WERI-Rb-1 (cell line): ENCODE data around the gene GJB4.

Source experiments
- DNase-seq: peaks from one replicate; pipeline ENCODE4 v3.0.0-alpha.2; 2020
- H3K27ac ChIP-seq: fragments of 250-450 bp; sonication (Bioruptor Pico); 2 replicates; pipeline ENCODE4 v1.5.1; 2020; ENCODE audit warnings: mild to moderate bottlenecking, moderate library complexity
- H3K27me3 ChIP-seq: fragments of 250-450 bp; sonication (Bioruptor Pico); 2 replicates; pipeline ENCODE4 v1.5.1; 2021; ENCODE audit warnings: mild to moderate bottlenecking, low read depth, moderate library complexity; ENCODE audit not compliant: insufficient read depth, severe bottlenecking
- H3K36me3 ChIP-seq: fragments of 250-450 bp; sonication (Bioruptor Pico); 2 replicates; pipeline ENCODE4 v1.5.1; 2020; ENCODE audit warnings: mild to moderate bottlenecking, moderate library complexity
- H3K4me3 ChIP-seq: 2 replicates; pipeline ENCODE4 v1.5.1; 2011; ENCODE audit warnings: low read depth, mild to moderate bottlenecking, control low read depth, low read length
- H3K9me3 ChIP-seq: fragments of 250-450 bp; sonication (Bioruptor Pico); 2 replicates; pipeline ENCODE4 v1.5.1; 2021; ENCODE audit warnings: mild to moderate bottlenecking, moderate library complexity; ENCODE audit not compliant: severe bottlenecking
- TF ChIP-seq, protein P1 (sequence below): IDR thresholded peaks from 2 replicates; pipeline ENCODE4 v1.5.1; 2011; ENCODE audit warnings: low read depth, mild to moderate bottlenecking, control low read depth, inconsistent platforms, low read length

The GJB4 gene

DNA sequence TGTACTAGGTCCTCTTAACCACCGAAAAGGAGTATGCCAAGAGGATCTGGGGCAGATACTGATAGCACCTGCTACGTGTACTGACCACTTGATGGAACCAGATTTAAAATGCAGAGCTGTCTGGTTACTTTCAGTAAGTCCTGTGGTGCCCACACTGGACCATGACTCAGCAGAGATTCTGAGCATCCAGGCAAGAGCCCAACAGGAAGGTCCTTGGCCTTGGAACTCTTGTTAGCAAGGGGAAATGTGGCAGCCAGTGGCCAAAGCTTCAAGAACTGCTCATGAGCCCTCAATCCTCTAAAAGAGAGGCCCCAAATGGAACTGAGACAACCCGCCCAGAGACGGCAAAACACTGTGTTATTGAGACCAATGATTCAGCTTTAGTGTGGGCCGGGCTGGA, 8.9 kb upstream of the GJB4 start:
- H3K36me3 ChIP-seq = no peaks in the 10 kb centered on the region
- H3K27me3 ChIP-seq = peaks cover 88% of the 10 kb centered on the region
- no peak for DNase-seq
- H3K27ac ChIP-seq = no peak overlapping the region
- H3K4me3 ChIP-seq = no peak overlapping the region
- TF ChIP-seq, protein P1, sequence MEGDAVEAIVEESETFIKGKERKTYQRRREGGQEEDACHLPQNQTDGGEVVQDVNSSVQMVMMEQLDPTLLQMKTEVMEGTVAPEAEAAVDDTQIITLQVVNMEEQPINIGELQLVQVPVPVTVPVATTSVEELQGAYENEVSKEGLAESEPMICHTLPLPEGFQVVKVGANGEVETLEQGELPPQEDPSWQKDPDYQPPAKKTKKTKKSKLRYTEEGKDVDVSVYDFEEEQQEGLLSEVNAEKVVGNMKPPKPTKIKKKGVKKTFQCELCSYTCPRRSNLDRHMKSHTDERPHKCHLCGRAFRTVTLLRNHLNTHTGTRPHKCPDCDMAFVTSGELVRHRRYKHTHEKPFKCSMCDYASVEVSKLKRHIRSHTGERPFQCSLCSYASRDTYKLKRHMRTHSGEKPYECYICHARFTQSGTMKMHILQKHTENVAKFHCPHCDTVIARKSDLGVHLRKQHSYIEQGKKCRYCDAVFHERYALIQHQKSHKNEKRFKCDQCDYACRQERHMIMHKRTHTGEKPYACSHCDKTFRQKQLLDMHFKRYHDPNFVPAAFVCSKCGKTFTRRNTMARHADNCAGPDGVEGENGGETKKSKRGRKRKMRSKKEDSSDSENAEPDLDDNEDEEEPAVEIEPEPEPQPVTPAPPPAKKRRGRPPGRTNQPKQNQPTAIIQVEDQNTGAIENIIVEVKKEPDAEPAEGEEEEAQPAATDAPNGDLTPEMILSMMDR = no peak
- no peaks in the 10 kb centered on the region for H3K9me3 ChIP-seq

DNA sequence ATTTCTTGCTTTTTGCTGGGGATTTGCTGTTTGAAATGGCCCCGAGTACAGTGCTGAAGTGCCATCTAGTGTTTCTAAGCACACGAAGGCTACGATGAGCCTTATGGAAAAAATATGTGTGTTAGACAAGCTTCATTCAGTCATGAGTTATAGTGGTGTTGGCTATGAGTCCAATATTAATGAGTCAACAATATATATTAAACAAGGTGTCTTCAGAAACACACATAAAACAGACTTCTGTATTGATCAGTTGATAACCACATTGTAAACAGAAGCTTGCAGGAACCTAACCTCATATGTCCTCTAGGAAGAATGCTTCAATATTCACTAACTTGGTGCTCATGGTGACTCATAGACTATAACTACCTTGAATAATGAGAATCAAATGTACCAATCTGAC, 6.4 kb upstream of the GJB4 start:
- DNase-seq = no peak
- TF ChIP-seq, protein P1 = no peak
- Histone ChIP-seq H3K27me3 (peaks cover 86% of the 10 kb centered on the region), H3K36me3 (no peaks in the 10 kb centered on the region), H3K9me3 (no peaks in the 10 kb centered on the region), H3K4me3 (no peak overlapping the region), H3K27ac (no peak overlapping the region)

DNA sequence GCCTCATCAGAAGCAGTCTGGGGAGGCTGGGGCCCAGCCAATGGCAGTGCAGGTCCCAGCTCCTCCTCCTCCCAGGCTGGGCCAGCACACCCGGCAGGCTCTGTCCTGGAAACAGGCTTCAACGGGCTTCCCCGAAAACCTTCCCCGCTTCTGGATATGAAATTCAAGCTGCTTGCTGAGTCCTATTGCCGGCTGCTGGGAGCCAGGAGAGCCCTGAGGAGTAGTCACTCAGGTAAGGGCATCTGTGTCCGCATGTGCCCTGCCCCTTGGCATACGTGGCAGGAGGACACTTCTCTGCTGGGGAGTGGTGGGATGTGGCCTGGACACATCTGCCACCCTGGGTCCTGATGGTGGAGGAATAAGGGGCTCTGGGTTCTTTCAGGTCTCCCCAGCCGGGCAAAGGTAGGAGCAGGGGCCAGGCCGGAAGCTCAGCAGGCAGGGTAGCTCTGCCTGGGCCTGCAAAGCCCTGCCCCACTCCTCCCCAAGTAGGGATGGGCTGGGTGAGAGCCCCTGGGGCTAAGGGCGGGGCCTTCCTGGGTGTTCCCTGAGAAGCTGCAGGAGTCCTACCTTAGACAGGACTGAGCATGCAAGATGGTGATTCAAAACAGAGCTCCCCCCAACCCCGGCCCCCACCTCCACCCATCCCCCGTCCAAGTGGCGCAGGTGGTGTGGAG, 4.4 kb upstream of the GJB4 start, which contains the start of gene GJB5:
GJB5 (plus strand) TSS at position 84 of the 674 bp plus-strand sequence. CDS start 2,284 bp downstream, outside the sequence.
- no peak within 1 kb of the TSS for H3K27ac ChIP-seq
- H3K36me3 ChIP-seq = no peaks in the 10 kb centered on the region
- no peaks in the 10 kb centered on the region for H3K9me3 ChIP-seq
- TF ChIP-seq, protein P1 = no peak
- no peak for DNase-seq
- H3K4me3 ChIP-seq = no peak within 1 kb of the TSS
- H3K27me3 ChIP-seq = peaks cover 84% of the 10 kb centered on the region

DNA sequence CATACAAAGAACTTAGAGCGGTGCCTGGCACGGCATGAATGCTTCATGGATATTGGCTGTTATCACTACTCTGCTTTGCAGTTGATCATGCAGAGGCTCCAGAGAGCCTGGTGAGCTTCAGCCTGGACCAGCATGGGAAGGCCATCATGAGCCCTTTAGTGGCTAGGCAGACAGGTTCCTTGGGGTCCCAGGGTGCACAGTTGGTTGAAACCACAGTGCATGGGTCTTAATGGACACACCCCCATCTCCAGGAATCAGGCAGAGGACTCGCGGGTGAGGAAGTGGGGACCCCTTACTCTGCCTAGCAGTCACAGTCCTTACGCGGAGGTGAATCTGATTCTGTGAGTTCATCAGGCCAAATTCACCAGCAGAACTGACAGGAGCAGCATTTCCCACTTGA, 3.6 kb upstream of the GJB4 start:
- Histone ChIP-seq H3K9me3 (no peaks in the 10 kb centered on the region), H3K27ac (no peak overlapping the region), H3K4me3 (no peak overlapping the region), H3K27me3 (peaks cover 84% of the 10 kb centered on the region), H3K36me3 (no peaks in the 10 kb centered on the region)
- TF ChIP-seq, protein P1 = no peak
- no peak for DNase-seq

DNA sequence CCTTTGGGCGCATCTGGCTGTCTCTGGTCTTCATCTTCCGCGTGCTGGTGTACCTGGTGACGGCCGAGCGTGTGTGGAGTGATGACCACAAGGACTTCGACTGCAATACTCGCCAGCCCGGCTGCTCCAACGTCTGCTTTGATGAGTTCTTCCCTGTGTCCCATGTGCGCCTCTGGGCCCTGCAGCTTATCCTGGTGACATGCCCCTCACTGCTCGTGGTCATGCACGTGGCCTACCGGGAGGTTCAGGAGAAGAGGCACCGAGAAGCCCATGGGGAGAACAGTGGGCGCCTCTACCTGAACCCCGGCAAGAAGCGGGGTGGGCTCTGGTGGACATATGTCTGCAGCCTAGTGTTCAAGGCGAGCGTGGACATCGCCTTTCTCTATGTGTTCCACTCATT, 2.2 kb upstream of the GJB4 start:
- TF ChIP-seq, protein P1 = no peak

DNA sequence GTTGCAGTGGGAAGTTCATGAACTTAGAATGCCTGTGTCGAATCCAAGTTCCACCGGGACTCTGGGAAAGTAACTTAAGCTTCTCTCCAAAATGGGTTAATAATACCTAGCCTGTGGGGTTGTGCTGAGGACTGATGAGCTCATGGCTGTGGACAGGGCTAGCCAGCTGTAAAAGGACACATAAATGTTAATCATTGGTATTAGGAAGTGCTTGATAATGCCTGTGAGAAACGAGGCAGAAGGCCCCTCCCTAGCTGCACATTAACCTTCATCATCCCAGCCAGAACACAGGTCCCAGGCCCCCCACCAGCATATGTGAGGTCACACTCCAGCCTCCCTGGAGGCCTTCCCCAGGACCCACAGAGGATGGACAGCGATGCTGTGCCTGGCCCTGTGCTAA, 789 bp upstream of the GJB4 start:
- no peak overlapping the region for H3K4me3 ChIP-seq
- DNase-seq = no peak
- H3K27ac ChIP-seq = no peak overlapping the region
- no peaks in the 10 kb centered on the region for H3K36me3 ChIP-seq
- no peaks in the 10 kb centered on the region for H3K9me3 ChIP-seq
- H3K27me3 ChIP-seq = peaks cover 90% of the 10 kb centered on the region
- TF ChIP-seq, protein P1 = no peak

More for the DNA sequence above, 2.2 kb upstream of the GJB4 start:
- DNase-seq = no peak
- Histone ChIP-seq H3K36me3 (no peaks in the 10 kb centered on the region), H3K9me3 (no peaks in the 10 kb centered on the region), H3K27ac (no peak overlapping the region), H3K4me3 (no peak overlapping the region), H3K27me3 (peaks cover 86% of the 10 kb centered on the region)
